SKM-1 treated with dmso at 0.1 percent for 144 hours (cell line): ENCODE data around the gene TRAPPC1.
A peak's percentile ranks its signal among the peaks of the same experiment; 100 is the strongest.

Source experiments
- DNase-seq: peaks from one replicate; lab custom pipeline; 2025; ENCODE audit not compliant: unreplicated experiment; lab: John Stamatoyannopoulos, UW

TRAPPC1 gene

GRCh38 chr17:7943291-7943690 is 11.5 kb upstream of the TRAPPC1 start:
- no peak for DNase-seq

- DNase-seq, result no peak
Measured at GRCh38 chr17:7940743-7941142, 9.0 kb upstream of the TRAPPC1 start.

- DNase-seq, result no peak
Measured at GRCh38 chr17:7940034-7940433, 8.3 kb upstream of the TRAPPC1 start.

GRCh38 chr17:7935859-7936258 is 4.1 kb upstream of the TRAPPC1 start:
- no peak for DNase-seq

GRCh38 chr17:7932949-7933348 is 1.2 kb upstream of the TRAPPC1 start:
- no peak for DNase-seq

- DNase-seq, result no peak
Measured at GRCh38 chr17:7932483-7932891, 741 bp upstream of the TRAPPC1 start.

GRCh38 chr17:7930841-7931631 is 710 bp downstream of the TRAPPC1 start:
- no peak for DNase-seq

GRCh38 chr17:7929158-7930023 is 2.4 kb downstream of the TRAPPC1 start, which contains the start of gene KCNAB3:
Gene KCNAB3 (minus strand): TSS chr17:7929856. CDS start chr17:7929435, 421 bp downstream.
- no peak for DNase-seq

GRCh38 chr17:7927596-7927995 is 4.2 kb downstream of the TRAPPC1 start:
- DNase-seq, result no peak

- DNase-seq, result no peak
Measured at GRCh38 chr17:7922845-7923628, 8.7 kb downstream of the TRAPPC1 start.

GRCh38 chr17:7922269-7922844 is 9.4 kb downstream of the TRAPPC1 start:
- no peak for DNase-seq

GRCh38 chr17:7916808-7917207 is 14.9 kb downstream of the TRAPPC1 start:
- DNase-seq, result no peak

- DNase-seq, result no peak
Measured at GRCh38 chr17:7916385-7916682, 15.4 kb downstream of the TRAPPC1 start.

GRCh38 chr17:7915611-7916384 is 15.9 kb downstream of the TRAPPC1 start, which contains the start of gene RNF227:
Gene RNF227 (minus strand): TSS chr17:7916289. CDS start chr17:7916195, 94 bp downstream.
- DNase-seq, result peak; percentile 63

- no peak for DNase-seq
Measured at GRCh38 chr17:7915179-7915610, 16.6 kb downstream of the TRAPPC1 start.

GRCh38 chr17:7912927-7913524 is 18.7 kb downstream of the TRAPPC1 start:
- peak; percentile 40 for DNase-seq

- DNase-seq, result no peak
Measured at GRCh38 chr17:7911116-7911515, 20.6 kb downstream of the TRAPPC1 start.

- DNase-seq, result no peak
Measured at GRCh38 chr17:7910711-7911110, 21.0 kb downstream of the TRAPPC1 start.

GRCh38 chr17:7910281-7910680 is 21.5 kb downstream of the TRAPPC1 start:
- DNase-seq, result no peak

GRCh38 chr17:7909089-7909488 is 22.7 kb downstream of the TRAPPC1 start:
- no peak for DNase-seq
